ENCODE data around the gene USF3. TPM values are rescaled to one million over a fixed set of nuclear protein-coding genes. Genes with fewer than 3 reads are reported as not detected.

The USF3 gene
- polyA plus RNA-seq, 3 donors: 1.6 to 4.5 (median 3.3) TPM

DNA sequence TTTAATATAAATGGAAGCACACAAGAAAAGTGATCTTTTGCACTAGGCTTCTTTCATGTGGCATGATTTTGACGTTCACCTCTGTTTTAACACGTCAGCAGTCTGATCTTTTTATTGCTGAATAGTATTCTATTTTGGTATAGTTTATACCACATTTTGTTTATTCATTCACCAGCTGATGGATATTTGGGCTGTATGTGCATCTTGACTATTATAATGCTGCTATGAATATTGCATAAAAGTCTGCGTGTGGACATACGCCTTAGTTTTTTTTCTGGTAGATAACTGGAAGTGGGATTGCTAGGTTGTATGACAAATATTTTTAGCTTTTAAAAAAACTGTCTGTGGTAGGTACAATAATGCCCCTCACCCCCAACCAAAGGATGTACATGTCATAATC, 35.3 kb upstream of the USF3 start:
- no peak overlapping the region for H2AFZ ChIP-seq (ENCODE audit: insufficient read depth, low read depth, low read length, poor library complexity, severe bottlenecking)
- no peaks in the 10 kb centered on the region for H3K27me3 Mint-ChIP-seq (ENCODE audit: low read depth in 3 of 3)

DNA sequence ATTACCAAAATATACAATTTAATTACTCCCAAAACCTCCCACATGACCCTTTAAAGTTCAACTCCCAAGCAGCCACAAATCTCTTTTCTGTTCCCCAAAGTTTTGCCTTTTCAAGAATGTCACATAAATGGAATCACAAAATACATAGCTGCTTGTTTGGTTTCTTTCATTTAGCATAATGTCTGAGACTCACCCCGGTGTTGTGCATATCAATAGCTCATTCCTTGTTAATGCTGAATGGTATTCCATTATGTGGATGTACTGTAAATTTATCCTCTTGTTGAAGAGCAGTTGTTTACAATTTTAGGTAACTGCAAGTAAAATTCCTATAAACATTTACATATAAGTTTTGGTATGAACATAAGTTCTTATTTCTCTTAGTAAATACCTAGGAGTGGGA, 34.1 kb upstream of the USF3 start:
- Histone ChIP-seq H3K36me3 (replicated peaks in 1 of 2; ENCODE audit: control insufficient read depth in 1 of 2, insufficient read depth in 2 of 2, low read length in 2 of 2) (peaks cover 0 to 37% of the 10 kb centered on the region in 2 donors), H3K4me1 (ENCODE audit: control insufficient read depth in 1 of 2, insufficient read depth in 2 of 2, low read length in 2 of 2) (no peaks in the 10 kb centered on the region), H3K27me3 (ENCODE audit: control insufficient read depth in 2 of 2, insufficient read depth in 2 of 2, low read length in 2 of 2) (no peaks in the 10 kb centered on the region), H2AFZ (ENCODE audit: insufficient read depth, low read depth, low read length, poor library complexity, severe bottlenecking) (no peak overlapping the region), H3K4me2 (replicated peaks; ENCODE audit: extremely low read depth, low read length, poor library complexity, severe bottlenecking) (no peak overlapping the region), H4K20me1 (ENCODE audit: insufficient read depth, low read length) (peaks cover 95% of the 10 kb centered on the region), H3K79me2 (ENCODE audit: insufficient read depth, low read length) (peaks cover 99% of the 10 kb centered on the region), H3K9ac (ENCODE audit: insufficient read depth, low read length, poor library complexity, severe bottlenecking) (no peak overlapping the region), H3K4me3 (replicated peaks in 1 of 3; ENCODE audit: low read depth in 2 of 3, low read length in 3 of 3) (no peak overlapping the region), H3K9me3 (replicated peaks in 1 of 2; ENCODE audit: control insufficient read depth in 1 of 2, insufficient read depth in 1 of 2, low read length in 2 of 2) (no peaks in the 10 kb centered on the region), H3K27ac (ENCODE audit: low read depth in 1 of 2, low read length in 2 of 2) (no peak overlapping the region)
- no peak overlapping the region for H3K27ac Mint-ChIP-seq
- no peak for DNase-seq
- no peaks in the 10 kb centered on the region for H3K9me3 Mint-ChIP-seq
- H3K4me3 Mint-ChIP-seq: no peak overlapping the region
- no peaks in the 10 kb centered on the region for H3K27me3 Mint-ChIP-seq (ENCODE audit: low read depth in 3 of 3)
- intact Hi-C loops (cut with micrococcal nuclease): no loop called here
- TF ChIP-seq, protein P1, sequence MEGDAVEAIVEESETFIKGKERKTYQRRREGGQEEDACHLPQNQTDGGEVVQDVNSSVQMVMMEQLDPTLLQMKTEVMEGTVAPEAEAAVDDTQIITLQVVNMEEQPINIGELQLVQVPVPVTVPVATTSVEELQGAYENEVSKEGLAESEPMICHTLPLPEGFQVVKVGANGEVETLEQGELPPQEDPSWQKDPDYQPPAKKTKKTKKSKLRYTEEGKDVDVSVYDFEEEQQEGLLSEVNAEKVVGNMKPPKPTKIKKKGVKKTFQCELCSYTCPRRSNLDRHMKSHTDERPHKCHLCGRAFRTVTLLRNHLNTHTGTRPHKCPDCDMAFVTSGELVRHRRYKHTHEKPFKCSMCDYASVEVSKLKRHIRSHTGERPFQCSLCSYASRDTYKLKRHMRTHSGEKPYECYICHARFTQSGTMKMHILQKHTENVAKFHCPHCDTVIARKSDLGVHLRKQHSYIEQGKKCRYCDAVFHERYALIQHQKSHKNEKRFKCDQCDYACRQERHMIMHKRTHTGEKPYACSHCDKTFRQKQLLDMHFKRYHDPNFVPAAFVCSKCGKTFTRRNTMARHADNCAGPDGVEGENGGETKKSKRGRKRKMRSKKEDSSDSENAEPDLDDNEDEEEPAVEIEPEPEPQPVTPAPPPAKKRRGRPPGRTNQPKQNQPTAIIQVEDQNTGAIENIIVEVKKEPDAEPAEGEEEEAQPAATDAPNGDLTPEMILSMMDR (IDR thresholded peaks at IDR 0.05): no peak
- H3K36me3 Mint-ChIP-seq: peaks cover 10 to 24% of the 10 kb centered on the region in 2 donors
- no CpG with 5 or more reads among the region's 1 CpG for WGBS (ENCODE audit: insufficient coverage)
- H3K4me1 Mint-ChIP-seq: no peaks in the 10 kb centered on the region

More for the DNA sequence above, 35.3 kb upstream of the USF3 start:
- intact Hi-C loops (cut with micrococcal nuclease): no loop called here
- Histone ChIP-seq H4K20me1 (ENCODE audit: insufficient read depth, low read length) (peaks cover 96% of the 10 kb centered on the region), H3K4me3 (replicated peaks in 1 of 3; ENCODE audit: low read depth in 2 of 3, low read length in 3 of 3) (no peak overlapping the region), H3K9me3 (replicated peaks in 1 of 2; ENCODE audit: control insufficient read depth in 1 of 2, insufficient read depth in 1 of 2, low read length in 2 of 2) (no peaks in the 10 kb centered on the region), H3K79me2 (ENCODE audit: insufficient read depth, low read length) (peaks cover 100% of the 10 kb centered on the region), H3K9ac (ENCODE audit: insufficient read depth, low read length, poor library complexity, severe bottlenecking) (no peak overlapping the region), H3K4me2 (replicated peaks; ENCODE audit: extremely low read depth, low read length, poor library complexity, severe bottlenecking) (no peak overlapping the region), H3K4me1 (ENCODE audit: control insufficient read depth in 1 of 2, insufficient read depth in 2 of 2, low read length in 2 of 2) (peaks cover 0 to 2% of the 10 kb centered on the region in 2 donors), H3K36me3 (replicated peaks in 1 of 2; ENCODE audit: control insufficient read depth in 1 of 2, insufficient read depth in 2 of 2, low read length in 2 of 2) (peaks cover 0 to 36% of the 10 kb centered on the region in 2 donors), H3K27me3 (ENCODE audit: control insufficient read depth in 2 of 2, insufficient read depth in 2 of 2, low read length in 2 of 2) (no peaks in the 10 kb centered on the region), H3K27ac (ENCODE audit: low read depth in 1 of 2, low read length in 2 of 2) (no peak overlapping the region)
- Mint-ChIP-seq H3K9me3 (no peaks in the 10 kb centered on the region), H3K4me1 (peaks cover 2% of the 10 kb centered on the region), H3K36me3 (peaks cover 10 to 21% of the 10 kb centered on the region in 2 donors), H3K27ac (no peak overlapping the region), H3K4me3 (no peak overlapping the region)
- no peak for DNase-seq
- no CpG with 5 or more reads among the region's 4 CpGs for WGBS (ENCODE audit: insufficient coverage)
- TF ChIP-seq, protein P1 (IDR thresholded peaks at IDR 0.05): no peak
